ENCODE results near the gene KCNQ5. TPM values are rescaled to one million over a fixed set of nuclear protein-coding genes. Genes with fewer than 3 reads are reported as not detected.

KCNQ5 gene
- total and polyA plus RNA-seq, 2 of the 8 experiments (the other 6 are each of a cell fraction or from before 2014, with no cell fraction given), result 0.83 to 1.2 TPM

GRCh38 chr6:72649032-72649984 lies 27.4 kb downstream of the KCNQ5 start (continued):
- TF ChIP-seq CHD7 (IDR thresholded peaks at IDR 0.05; ENCODE audit: insufficient replicate concordance, low read length), result no peak
- no peak for TF ChIP-seq SP2 (IDR thresholded peaks at IDR 0.05; ENCODE audit: low read length)
- TF ChIP-seq TAF1 (IDR thresholded peaks at IDR 0.05; ENCODE audit: low read depth, low read length), result no peak
- TF ChIP-seq NANOG (IDR thresholded peaks at IDR 0.05; ENCODE audit: insufficient read depth, low read depth, low read length, poor library complexity, severe bottlenecking), result no peak
- no peak for TF ChIP-seq BRCA1 (IDR thresholded peaks at IDR 0.05; ENCODE audit: low read depth, low read length)
- no peak for TF ChIP-seq RXRA (IDR thresholded peaks at IDR 0.05; ENCODE audit: insufficient read depth, low read depth, low read length)
- no peak for TF ChIP-seq EZH2 (IDR thresholded peaks at IDR 0.05; ENCODE audit: low read depth, low read length, severe bottlenecking)
- no peak for TF ChIP-seq GABPA (IDR thresholded peaks at IDR 0.05; ENCODE audit: borderline replicate concordance, insufficient read depth, low read length)
- no peak for TF ChIP-seq BACH1 (IDR thresholded peaks at IDR 0.05; ENCODE audit: low read length)

Measured in H1 (cell line).